ENCODE measurements around the gene PMAIP1.

GRCh38 chr18:59916746-59917145 lies 16.9 kb downstream of the PMAIP1 start:
- TF ChIP-seq, protein P1, sequence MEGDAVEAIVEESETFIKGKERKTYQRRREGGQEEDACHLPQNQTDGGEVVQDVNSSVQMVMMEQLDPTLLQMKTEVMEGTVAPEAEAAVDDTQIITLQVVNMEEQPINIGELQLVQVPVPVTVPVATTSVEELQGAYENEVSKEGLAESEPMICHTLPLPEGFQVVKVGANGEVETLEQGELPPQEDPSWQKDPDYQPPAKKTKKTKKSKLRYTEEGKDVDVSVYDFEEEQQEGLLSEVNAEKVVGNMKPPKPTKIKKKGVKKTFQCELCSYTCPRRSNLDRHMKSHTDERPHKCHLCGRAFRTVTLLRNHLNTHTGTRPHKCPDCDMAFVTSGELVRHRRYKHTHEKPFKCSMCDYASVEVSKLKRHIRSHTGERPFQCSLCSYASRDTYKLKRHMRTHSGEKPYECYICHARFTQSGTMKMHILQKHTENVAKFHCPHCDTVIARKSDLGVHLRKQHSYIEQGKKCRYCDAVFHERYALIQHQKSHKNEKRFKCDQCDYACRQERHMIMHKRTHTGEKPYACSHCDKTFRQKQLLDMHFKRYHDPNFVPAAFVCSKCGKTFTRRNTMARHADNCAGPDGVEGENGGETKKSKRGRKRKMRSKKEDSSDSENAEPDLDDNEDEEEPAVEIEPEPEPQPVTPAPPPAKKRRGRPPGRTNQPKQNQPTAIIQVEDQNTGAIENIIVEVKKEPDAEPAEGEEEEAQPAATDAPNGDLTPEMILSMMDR (IDR thresholded peaks at IDR 0.05), result no peak
- TF ChIP-seq POLR2A (IDR thresholded peaks at IDR 0.05), result no peak
